GM12874 (cell line): ENCODE results near the gene DOLPP1.

Experiments
- TF ChIP-seq, protein P1 (sequence below): IDR thresholded peaks from 2 replicates; pipeline ENCODE4 v1.5.1; 2011; ENCODE audit warnings: low read depth, mild to moderate bottlenecking, control low read depth, low read length, moderate library complexity; ENCODE audit not compliant: insufficient read depth

Gene DOLPP1

DNA sequence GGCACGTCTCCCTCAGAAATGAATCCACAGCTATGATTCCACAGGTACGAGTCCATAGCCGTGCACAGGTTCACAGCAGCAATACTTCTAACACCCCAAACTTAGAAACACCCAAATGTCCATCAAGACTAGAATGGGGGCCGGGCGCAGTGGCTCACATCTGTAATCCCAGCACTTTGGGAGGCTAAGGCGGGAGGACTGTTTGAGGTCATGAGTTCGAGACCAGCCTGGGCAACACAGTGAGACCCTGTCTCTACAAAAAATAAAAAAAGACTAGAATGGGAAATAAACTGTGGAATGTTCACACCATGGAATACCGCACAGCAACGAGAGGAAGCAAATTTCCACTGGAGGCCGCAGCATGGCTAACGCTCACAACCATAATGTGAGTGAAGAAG is 4.3 kb upstream of the DOLPP1 start:
- TF ChIP-seq, protein P1, sequence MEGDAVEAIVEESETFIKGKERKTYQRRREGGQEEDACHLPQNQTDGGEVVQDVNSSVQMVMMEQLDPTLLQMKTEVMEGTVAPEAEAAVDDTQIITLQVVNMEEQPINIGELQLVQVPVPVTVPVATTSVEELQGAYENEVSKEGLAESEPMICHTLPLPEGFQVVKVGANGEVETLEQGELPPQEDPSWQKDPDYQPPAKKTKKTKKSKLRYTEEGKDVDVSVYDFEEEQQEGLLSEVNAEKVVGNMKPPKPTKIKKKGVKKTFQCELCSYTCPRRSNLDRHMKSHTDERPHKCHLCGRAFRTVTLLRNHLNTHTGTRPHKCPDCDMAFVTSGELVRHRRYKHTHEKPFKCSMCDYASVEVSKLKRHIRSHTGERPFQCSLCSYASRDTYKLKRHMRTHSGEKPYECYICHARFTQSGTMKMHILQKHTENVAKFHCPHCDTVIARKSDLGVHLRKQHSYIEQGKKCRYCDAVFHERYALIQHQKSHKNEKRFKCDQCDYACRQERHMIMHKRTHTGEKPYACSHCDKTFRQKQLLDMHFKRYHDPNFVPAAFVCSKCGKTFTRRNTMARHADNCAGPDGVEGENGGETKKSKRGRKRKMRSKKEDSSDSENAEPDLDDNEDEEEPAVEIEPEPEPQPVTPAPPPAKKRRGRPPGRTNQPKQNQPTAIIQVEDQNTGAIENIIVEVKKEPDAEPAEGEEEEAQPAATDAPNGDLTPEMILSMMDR: no peak

DNA sequence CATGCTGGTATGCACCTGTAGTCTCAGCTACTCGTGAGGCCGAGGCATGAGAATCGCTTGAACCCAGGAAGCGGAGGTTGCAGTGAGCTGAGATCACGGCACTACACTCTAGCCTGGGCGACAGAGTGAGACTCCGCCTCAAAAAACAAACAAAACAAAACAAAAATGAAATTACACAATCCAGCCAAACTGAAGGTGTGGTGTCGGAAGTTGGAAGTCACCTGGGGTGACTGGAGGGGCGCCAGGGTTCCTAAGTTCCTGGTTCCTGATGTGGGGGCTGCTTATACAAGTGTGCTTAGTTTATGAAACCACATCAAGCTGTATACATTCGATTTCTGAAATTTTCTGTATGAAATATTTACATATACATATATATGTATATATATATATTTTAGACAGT is 3.7 kb upstream of the DOLPP1 start:
- TF ChIP-seq, protein P1: no peak

DNA sequence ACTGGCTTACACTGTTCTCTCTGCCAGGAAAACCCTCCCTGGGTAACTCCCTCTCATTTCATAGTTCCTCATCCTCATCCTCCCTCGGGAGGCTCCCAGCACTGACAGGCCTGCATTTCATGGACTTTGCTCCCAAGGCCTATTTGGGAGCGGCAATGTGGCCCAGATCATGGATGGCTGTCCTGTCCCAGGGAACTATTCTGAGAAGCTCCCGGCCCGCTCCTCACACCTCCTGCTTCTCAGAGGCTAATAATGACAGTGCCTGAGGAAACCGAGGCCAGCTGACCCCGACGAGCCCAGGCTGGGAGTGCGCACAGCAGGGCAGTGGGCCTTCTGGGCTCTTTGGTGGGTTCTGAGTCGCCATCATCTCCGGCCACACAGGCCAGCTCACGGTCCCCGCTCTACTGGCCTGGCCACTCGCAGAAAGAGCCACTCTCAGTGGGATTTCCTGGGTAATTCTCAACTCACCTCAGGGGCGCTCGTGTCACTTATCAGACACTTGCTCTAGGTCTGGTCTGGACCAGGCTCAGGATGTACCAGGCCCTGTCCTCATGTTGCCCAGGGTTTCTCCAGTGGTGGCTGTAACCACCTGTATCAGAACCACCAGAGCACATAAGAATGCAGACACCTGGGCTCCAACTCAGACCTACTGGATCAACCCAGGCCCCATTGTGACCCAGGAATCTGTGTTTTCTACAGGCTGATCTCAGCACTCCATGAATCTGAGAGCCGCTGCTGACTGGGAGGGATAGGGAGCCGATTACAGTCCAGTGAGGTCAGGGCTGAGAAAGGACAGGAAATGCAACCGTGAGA is 2.0 kb upstream of the DOLPP1 start:
- TF ChIP-seq, protein P1: no peak

DNA sequence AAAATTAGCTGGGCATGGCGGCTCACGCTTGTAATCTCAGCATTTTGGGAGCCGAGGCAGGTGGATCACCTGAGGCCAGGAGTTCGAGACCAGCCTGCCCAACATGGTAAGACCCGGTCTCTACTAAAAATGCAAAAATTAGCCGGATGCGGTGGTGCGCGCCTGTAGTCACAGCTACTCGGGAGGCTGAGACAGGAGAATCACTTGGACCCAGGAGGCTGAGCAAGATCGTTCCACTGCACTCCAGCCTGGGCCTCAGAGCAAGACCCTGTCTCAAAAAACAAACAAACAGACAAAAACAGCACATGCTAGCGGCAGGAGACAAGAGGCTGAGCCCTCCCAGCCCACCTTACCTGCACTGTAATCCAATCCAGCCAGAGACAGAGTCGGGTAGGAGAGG is 1.1 kb upstream of the DOLPP1 start:
- TF ChIP-seq, protein P1: no peak

DNA sequence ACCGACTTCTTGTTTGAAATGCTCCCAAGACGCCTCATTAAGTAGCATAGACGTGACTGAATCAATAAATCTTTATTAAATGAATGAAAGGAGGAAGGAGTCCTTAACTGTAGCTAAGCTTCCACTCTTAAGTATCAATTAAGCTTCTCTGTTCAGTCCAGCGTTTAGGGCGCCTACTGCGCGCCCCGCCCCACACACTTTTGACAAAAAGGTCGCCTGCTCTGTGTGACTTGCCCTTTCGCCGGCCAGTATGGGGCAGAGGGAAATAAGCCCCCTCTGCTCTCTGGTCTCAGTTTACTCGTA is 662 bp upstream of the DOLPP1 start:
- TF ChIP-seq, protein P1: no peak

DNA sequence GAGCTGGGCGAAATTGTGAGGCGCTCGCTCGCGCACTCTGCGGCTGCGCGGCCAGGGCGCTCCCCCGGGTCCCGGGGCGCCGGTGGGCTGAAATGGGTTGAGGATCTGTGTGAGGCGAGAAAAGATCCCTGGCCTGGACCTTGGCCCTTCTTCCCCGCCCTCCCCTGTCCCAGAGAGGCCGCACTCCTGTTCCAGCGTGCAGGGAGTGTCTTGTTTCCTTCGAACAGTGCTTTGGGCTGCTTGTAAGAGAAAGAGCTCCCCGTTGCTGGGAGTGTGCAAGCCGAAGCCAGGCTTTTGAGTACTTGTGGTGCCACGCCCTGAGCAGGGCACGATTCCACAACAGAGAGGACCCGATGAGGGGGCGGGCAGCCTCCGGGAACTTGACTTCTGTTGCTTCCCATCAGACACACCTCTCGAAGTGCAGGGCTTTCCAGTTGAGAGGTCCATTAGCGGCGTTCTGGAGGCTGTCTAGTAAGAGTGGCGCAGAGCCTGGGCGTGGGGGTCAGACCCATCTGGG is 535 bp downstream of the DOLPP1 start:
- TF ChIP-seq, protein P1: no peak

DNA sequence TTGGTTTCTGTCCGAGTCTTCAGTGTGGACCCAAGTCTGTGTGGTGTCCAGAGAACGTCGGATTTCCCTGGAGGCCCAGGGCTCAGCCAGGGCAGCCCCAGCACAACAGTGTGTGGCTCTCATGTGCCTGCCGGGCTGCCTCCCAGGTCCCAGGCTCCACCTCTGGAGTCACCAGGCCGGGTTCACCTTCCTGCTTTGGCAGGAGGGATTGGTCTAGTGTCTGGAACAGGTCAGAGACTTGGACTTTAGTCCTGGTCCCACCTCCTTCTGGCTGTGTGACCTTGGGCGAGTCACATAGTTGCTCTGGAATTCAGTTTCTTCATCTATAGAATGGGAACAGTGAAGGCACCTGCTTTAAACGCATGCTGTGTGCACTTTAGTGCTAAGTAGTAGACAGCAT is 3.2 kb downstream of the DOLPP1 start:
- TF ChIP-seq, protein P1: no peak
